SK-N-SH treated with all-trans-retinoic acid at 6 μM for 48 hours (cell line): Measurements from ENCODE around the gene LARP4.

Experiments
- BACH2 ChIP-seq: fragments of 250-450 bp; sonication (Bioruptor Pico); IDR thresholded peaks from 2 replicates; pipeline ENCODE4 v1.9.0; 2021; ENCODE audit warnings: mild to moderate bottlenecking, borderline replicate concordance
- CREB5 ChIP-seq: fragments of 250-450 bp; sonication (Bioruptor Pico); IDR thresholded peaks from 2 replicates; pipeline ENCODE4 v1.5.1; 2020; ENCODE audit warnings: low read depth, mild to moderate bottlenecking, moderate library complexity
- CSRNP3 ChIP-seq: fragments of 250-450 bp; sonication (Bioruptor Pico); IDR thresholded peaks from 2 replicates; pipeline ENCODE4 v1.5.1; 2021; ENCODE audit warnings: mild to moderate bottlenecking, moderate library complexity
- ESRRG ChIP-seq: fragments of 250-450 bp; sonication (Bioruptor Pico); IDR thresholded peaks from 2 replicates; pipeline ENCODE4 v1.6.1; 2021; ENCODE audit warnings: mild to moderate bottlenecking
- GLIS3 ChIP-seq: fragments of 250-450 bp; sonication (Bioruptor Pico); IDR thresholded peaks from 2 replicates; pipeline ENCODE4 v1.5.0; 2020; ENCODE audit warnings: mild to moderate bottlenecking, moderate library complexity
- ISL1 ChIP-seq: fragments of 250-450 bp; sonication (Bioruptor Pico); IDR thresholded peaks from 2 replicates; pipeline ENCODE4 v2.1.2; 2022; ENCODE audit warnings: mild to moderate bottlenecking, moderate library complexity
- OSR1 ChIP-seq: fragments of 250-450 bp; sonication (Bioruptor Pico); IDR thresholded peaks from 2 replicates; pipeline ENCODE4 v1.8.0; 2022; ENCODE audit warnings: moderate library complexity, mild to moderate bottlenecking, inconsistent platforms
- PATZ1 ChIP-seq: fragments of 250-450 bp; sonication (Bioruptor Pico); IDR thresholded peaks from 2 replicates; pipeline ENCODE4 v1.8.0; 2020; ENCODE audit warnings: mild to moderate bottlenecking, moderate library complexity, borderline replicate concordance
- SNAI2 ChIP-seq: fragments of 250-450 bp; sonication (Bioruptor Pico); IDR thresholded peaks from 2 replicates; pipeline ENCODE4 v1.5.0; 2020; ENCODE audit warnings: mild to moderate bottlenecking, moderate library complexity
- TSHZ2 ChIP-seq: fragments of 250-450 bp; sonication (Bioruptor Pico); IDR thresholded peaks from 2 replicates; pipeline ENCODE4 v1.5.0; 2020; ENCODE audit warnings: mild to moderate bottlenecking, moderate library complexity
- ZC3H10 ChIP-seq: fragments of 250-450 bp; sonication (Bioruptor Pico); IDR thresholded peaks from 2 replicates; pipeline ENCODE4 v1.5.1; 2021; ENCODE audit warnings: mild to moderate bottlenecking, moderate library complexity
- ZFP3 ChIP-seq: fragments of 250-450 bp; sonication (Bioruptor Pico); IDR thresholded peaks from 2 replicates; pipeline ENCODE4 v1.5.0; 2020; ENCODE audit warnings: mild to moderate bottlenecking, moderate library complexity
- ZNF70 ChIP-seq: fragments of 450-650 bp; formaldehyde crosslinking; IDR thresholded peaks from 2 replicates; pipeline ENCODE4 v1.5.0; 2020; ENCODE audit warnings: mild to moderate bottlenecking, moderate library complexity
- ZNF8 ChIP-seq: fragments of 450-650 bp; formaldehyde crosslinking; IDR thresholded peaks from 2 replicates; pipeline ENCODE4 v1.5.0; 2020; ENCODE audit warnings: mild to moderate bottlenecking, moderate library complexity

GRCh38 chr12:50482571-50482970 is 81.9 kb downstream of the LARP4 start:
- TF ChIP-seq SNAI2 (no peak), PATZ1 (CRISPR knock-in tag) (no peak), ZFP3 (CRISPR knock-in tag) (no peak), ZC3H10 (CRISPR knock-in tag) (no peak), ZNF70 (no peak), CREB5 (CRISPR knock-in tag) (no peak), TSHZ2 (CRISPR knock-in tag) (no peak), ESRRG (CRISPR knock-in tag) (no peak), BACH2 (no peak), ZNF8 (no peak), ISL1 (CRISPR knock-in tag) (no peak), GLIS3 (no peak), OSR1 (CRISPR knock-in tag) (no peak), CSRNP3 (no peak)
